Chondrocyte (in vitro differentiated cells): ENCODE results near the gene CACNA1C. TPM values are rescaled to one million over a fixed set of nuclear protein-coding genes. Genes with fewer than 3 reads are reported as not detected.

Experiments used
- DNase-seq: peaks from one replicate; pipeline ENCODE4 v3.0.0; 2021; ENCODE audit warnings: mixed read lengths, low spot score
- H3K27ac Mint-ChIP-seq: one replicate; pipeline ENCODE4 v1.8.0; 2021; ENCODE audit warnings: mild to moderate bottlenecking, moderate library complexity, mixed read lengths; ENCODE audit not compliant: unreplicated experiment
- H3K27me3 Mint-ChIP-seq: 2 replicates; pipeline ENCODE4 v1.8.0; 2021; ENCODE audit warnings: low read depth, mixed read lengths
- H3K36me3 Mint-ChIP-seq: 2 replicates; pipeline ENCODE4 v1.8.0; 2021; ENCODE audit warnings: low read depth, mixed read lengths
- H3K4me1 Mint-ChIP-seq: 2 replicates; pipeline ENCODE4 v1.8.0; 2021; ENCODE audit warnings: low read depth, mild to moderate bottlenecking, mixed read lengths
- H3K4me3 Mint-ChIP-seq: one replicate; pipeline ENCODE4 v1.8.0; 2021; ENCODE audit warnings: mild to moderate bottlenecking, moderate library complexity, mixed read lengths; ENCODE audit not compliant: unreplicated experiment
- H3K9me3 Mint-ChIP-seq: 2 replicates; pipeline ENCODE4 v1.8.0; 2021; ENCODE audit warnings: low read depth, mixed read lengths
- CTCF ChIP-seq: fragments of 200-600 bp; sonication (generic); IDR thresholded peaks from 2 replicates; pipeline ENCODE4 v1.5.0; 2021; ENCODE audit warnings: antibody characterized with exemption, mild to moderate bottlenecking, moderate library complexity
- total RNA-seq: library from RNA; stranded (reverse); gene quantifications from 3 replicates; pipeline ENCODE4 v1.2.1, GENCODE V29; 2021

The CACNA1C gene
- total RNA-seq, 1 donor from 2014 or later = 27.0 TPM

GRCh38 chr12:2449586-2449985 lies 396.8 kb downstream of the CACNA1C start:
- Mint-ChIP-seq H3K9me3 (no peaks in the 10 kb centered on the region), H3K27ac (no peak overlapping the region), H3K36me3 (peaks cover 12% of the 10 kb centered on the region), H3K4me1 (peaks cover 11% of the 10 kb centered on the region), H3K27me3 (no peaks in the 10 kb centered on the region), H3K4me3 (no peak overlapping the region)
- TF ChIP-seq CTCF = no peak
- no peak for DNase-seq

DNA sequence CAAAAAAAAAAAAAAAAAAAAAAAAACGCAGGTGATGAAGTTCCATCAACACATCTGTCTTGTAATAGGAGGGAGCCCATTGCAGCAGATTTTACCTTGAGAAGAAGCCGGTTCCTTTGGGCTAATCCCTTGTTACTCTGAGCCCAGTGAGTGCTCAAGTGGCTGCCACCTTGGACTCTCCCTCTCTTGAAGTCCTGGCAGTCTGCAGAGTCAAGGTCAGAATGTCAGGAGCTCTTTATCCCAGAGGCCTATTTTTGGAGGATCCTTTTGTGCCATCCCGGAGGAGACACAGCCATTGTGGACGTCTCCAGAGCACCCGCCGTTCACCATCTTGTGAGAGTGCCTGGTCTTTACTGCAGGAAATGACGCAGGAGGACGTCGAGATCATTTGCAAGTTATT lies 397.8 kb downstream of the CACNA1C start:
- TF ChIP-seq CTCF = no peak
- no peaks in the 10 kb centered on the region for H3K9me3 Mint-ChIP-seq
- no peak overlapping the region for H3K4me3 Mint-ChIP-seq
- peak overlapping the region; percentile 32 for H3K27ac Mint-ChIP-seq
- no peaks in the 10 kb centered on the region for H3K27me3 Mint-ChIP-seq
- H3K4me1 Mint-ChIP-seq = peaks cover 11% of the 10 kb centered on the region
- H3K36me3 Mint-ChIP-seq = peaks cover 12% of the 10 kb centered on the region
- DNase-seq = no peak

DNA sequence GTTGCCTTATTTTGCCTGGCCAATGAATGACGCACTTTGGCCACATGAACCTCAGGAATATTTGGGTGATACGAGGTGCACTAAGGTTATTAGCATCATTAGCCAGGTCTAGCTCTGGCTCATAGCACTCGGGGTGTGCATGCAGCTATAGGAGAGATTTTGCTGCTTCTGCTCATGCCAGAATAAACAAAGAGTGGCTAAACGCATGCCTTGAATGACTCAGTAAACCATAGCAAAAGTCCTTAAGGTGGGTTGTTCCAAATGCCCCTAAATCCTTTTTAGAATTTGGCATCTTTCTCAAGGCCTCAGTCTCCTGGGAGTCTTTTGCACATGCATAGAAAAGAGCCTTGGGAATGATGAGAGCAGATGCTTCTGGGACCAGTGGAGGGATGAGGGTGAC lies 398.2 kb downstream of the CACNA1C start:
- no peak for DNase-seq
- no peak for TF ChIP-seq CTCF
- peak overlapping the region; percentile 32 for H3K27ac Mint-ChIP-seq

GRCh38 chr12:2451497-2451896 lies 398.7 kb downstream of the CACNA1C start:
- Mint-ChIP-seq H3K9me3 (no peaks in the 10 kb centered on the region), H3K27me3 (no peaks in the 10 kb centered on the region), H3K36me3 (peaks cover 12% of the 10 kb centered on the region), H3K4me1 (peaks cover 11% of the 10 kb centered on the region), H3K27ac (no peak overlapping the region), H3K4me3 (no peak overlapping the region)
- DNase-seq = no peak
- TF ChIP-seq CTCF = no peak

More for the DNA sequence above, 398.2 kb downstream of the CACNA1C start:
- Mint-ChIP-seq H3K27me3 (no peaks in the 10 kb centered on the region), H3K9me3 (no peaks in the 10 kb centered on the region), H3K4me1 (peaks cover 11% of the 10 kb centered on the region), H3K4me3 (no peak overlapping the region), H3K36me3 (peaks cover 12% of the 10 kb centered on the region)

DNA sequence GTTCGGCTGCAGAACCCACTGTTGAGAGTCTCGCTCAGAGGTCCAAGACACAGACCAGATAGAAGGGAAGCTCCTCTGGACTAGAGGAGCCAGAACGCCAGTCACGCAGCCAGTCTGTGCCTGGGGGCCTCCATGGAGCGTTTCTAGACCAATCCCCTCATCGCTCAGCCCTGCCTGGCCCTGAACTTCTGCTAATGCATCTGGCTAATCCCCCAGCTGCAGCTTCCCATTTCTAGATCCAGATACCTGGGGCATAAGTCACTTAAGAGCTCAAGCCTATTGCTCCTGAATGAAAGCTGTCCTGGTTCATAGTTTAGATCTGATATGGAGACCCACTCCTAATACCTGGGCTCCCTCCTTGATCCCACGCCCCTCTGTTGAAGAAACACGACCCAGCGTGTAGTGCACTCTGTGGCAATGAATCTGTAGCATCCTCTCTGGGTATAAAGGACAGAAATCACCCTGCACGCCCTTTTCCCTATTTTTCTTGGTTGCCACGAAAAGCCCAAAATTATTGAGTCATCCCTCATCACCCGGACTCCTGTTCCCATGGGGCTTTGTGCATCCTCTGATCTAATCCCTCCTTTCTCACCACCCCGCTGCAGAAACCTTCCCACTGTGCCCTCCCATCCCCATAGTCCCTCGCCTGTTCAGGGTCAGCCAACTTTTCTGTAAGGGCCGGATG lies 400.4 kb downstream of the CACNA1C start:
- peaks cover 13% of the 10 kb centered on the region for H3K36me3 Mint-ChIP-seq
- H3K27me3 Mint-ChIP-seq = no peaks in the 10 kb centered on the region

More for the DNA sequence above, 400.4 kb downstream of the CACNA1C start:
- H3K4me3 Mint-ChIP-seq = no peak overlapping the region
- H3K9me3 Mint-ChIP-seq = no peaks in the 10 kb centered on the region
- no peak for TF ChIP-seq CTCF
- DNase-seq = no peak
- H3K27ac Mint-ChIP-seq = peak overlapping the region; percentile 10
- peaks cover 11% of the 10 kb centered on the region for H3K4me1 Mint-ChIP-seq
